Measurements from ENCODE around the gene SDK2.

Gene SDK2

DNA sequence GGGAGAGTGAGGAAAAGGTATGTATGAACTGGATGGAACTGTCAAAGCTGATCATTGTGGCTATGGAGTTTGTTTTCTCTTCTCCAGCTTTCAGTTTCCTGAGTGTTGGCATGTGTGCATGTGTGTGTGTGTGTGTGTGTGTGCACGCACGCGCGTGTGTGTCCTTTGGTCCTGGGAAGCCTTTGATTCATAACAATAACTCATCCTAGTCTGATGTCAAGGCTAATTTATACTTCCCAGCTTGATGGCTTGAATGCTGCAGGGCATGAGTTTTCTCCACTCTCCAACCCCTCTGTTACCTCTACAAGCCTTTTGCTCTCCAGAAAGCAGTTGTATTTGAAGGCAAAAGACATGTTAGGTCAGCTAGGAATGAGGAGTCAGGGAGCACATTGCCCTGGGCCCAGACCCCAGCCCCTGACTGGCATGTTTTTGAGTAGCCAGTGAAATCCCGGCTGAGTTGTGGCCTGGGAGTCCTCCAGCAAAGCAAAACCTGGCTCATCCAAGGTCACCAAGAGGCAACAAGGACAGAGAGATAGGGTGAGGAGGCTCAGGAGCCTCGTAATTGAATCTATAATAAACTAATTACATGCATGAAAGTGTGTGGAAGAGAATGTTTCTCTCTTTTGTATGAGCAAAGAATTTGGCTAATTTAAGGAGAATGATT, 323.5 kb downstream of the SDK2 start:
- H3K4me3 ChIP-seq (ENCODE audit: low read length), result no peak overlapping the region
- H3K4me1 ChIP-seq (ENCODE audit: low read length), result no peaks in the 10 kb centered on the region
- H3K27me3 ChIP-seq (replicated peaks; ENCODE audit: insufficient read depth, low read length), result peaks cover 29% of the 10 kb centered on the region
- no peaks in the 10 kb centered on the region for H3K9me2 ChIP-seq (replicated peaks; ENCODE audit: insufficient read depth, low read length)
- H2AFZ ChIP-seq (ENCODE audit: low read length), result no peak overlapping the region
- DNase-seq, result no peak
- no peak overlapping the region for H3K4me2 ChIP-seq (ENCODE audit: low read depth, low read length)
- no peak overlapping the region for H3K9ac ChIP-seq (ENCODE audit: low read length)
- H4K20me1 ChIP-seq (ENCODE audit: insufficient read depth, low read length), result no peaks in the 10 kb centered on the region
- no peaks in the 10 kb centered on the region for H3K79me2 ChIP-seq (ENCODE audit: low read length)
- no peak overlapping the region for H3K27ac ChIP-seq (ENCODE audit: low read length)
- H3K9me3 ChIP-seq (replicated peaks; ENCODE audit: insufficient read depth, low read length), result no peaks in the 10 kb centered on the region
- TF ChIP-seq EZH2 (optimal IDR thresholded peaks at IDR 0.05; ENCODE audit: low read depth, low read length) (no peak), EZH2phosphoT487 (IDR thresholded peaks at IDR 0.05; ENCODE audit: low read length) (no peak)
- TF ChIP-seq, protein P1, sequence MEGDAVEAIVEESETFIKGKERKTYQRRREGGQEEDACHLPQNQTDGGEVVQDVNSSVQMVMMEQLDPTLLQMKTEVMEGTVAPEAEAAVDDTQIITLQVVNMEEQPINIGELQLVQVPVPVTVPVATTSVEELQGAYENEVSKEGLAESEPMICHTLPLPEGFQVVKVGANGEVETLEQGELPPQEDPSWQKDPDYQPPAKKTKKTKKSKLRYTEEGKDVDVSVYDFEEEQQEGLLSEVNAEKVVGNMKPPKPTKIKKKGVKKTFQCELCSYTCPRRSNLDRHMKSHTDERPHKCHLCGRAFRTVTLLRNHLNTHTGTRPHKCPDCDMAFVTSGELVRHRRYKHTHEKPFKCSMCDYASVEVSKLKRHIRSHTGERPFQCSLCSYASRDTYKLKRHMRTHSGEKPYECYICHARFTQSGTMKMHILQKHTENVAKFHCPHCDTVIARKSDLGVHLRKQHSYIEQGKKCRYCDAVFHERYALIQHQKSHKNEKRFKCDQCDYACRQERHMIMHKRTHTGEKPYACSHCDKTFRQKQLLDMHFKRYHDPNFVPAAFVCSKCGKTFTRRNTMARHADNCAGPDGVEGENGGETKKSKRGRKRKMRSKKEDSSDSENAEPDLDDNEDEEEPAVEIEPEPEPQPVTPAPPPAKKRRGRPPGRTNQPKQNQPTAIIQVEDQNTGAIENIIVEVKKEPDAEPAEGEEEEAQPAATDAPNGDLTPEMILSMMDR (IDR thresholded peaks at IDR 0.05; ENCODE audit: low read length), result no peak
- no peaks in the 10 kb centered on the region for H3K36me3 ChIP-seq (replicated peaks; ENCODE audit: insufficient read depth, low read length)
- H3F3A ChIP-seq (ENCODE audit: insufficient read depth, low read length), result no peaks in the 10 kb centered on the region

GRCh38 chr17:73319766-73320165, 324.5 kb downstream of the SDK2 start:
- Histone ChIP-seq H3K36me3 (replicated peaks; ENCODE audit: insufficient read depth, low read length) (no peaks in the 10 kb centered on the region), H3K79me2 (ENCODE audit: low read length) (no peaks in the 10 kb centered on the region), H4K20me1 (ENCODE audit: insufficient read depth, low read length) (no peaks in the 10 kb centered on the region), H3K9ac (ENCODE audit: low read length) (no peak overlapping the region), H2AFZ (ENCODE audit: low read length) (no peak overlapping the region), H3K9me2 (replicated peaks; ENCODE audit: insufficient read depth, low read length) (no peaks in the 10 kb centered on the region), H3K4me3 (ENCODE audit: low read length) (no peak overlapping the region), H3K27me3 (replicated peaks; ENCODE audit: insufficient read depth, low read length) (peaks cover 19% of the 10 kb centered on the region), H3K9me3 (replicated peaks; ENCODE audit: insufficient read depth, low read length) (no peaks in the 10 kb centered on the region), H3K4me1 (ENCODE audit: low read length) (no peaks in the 10 kb centered on the region), H3K4me2 (ENCODE audit: low read depth, low read length) (no peak overlapping the region), H3K27ac (ENCODE audit: low read length) (no peak overlapping the region), H3F3A (ENCODE audit: insufficient read depth, low read length) (no peaks in the 10 kb centered on the region)
- no peak for DNase-seq
- TF ChIP-seq EZH2 (optimal IDR thresholded peaks at IDR 0.05; ENCODE audit: low read depth, low read length) (no peak), EZH2phosphoT487 (IDR thresholded peaks at IDR 0.05; ENCODE audit: low read length) (no peak)
- TF ChIP-seq, protein P1 (IDR thresholded peaks at IDR 0.05; ENCODE audit: low read length), result no peak

GRCh38 chr17:73318836-73319235, 325.4 kb downstream of the SDK2 start:
- Histone ChIP-seq H4K20me1 (ENCODE audit: insufficient read depth, low read length) (no peaks in the 10 kb centered on the region), H3K9me3 (replicated peaks; ENCODE audit: insufficient read depth, low read length) (no peaks in the 10 kb centered on the region), H3K79me2 (ENCODE audit: low read length) (no peaks in the 10 kb centered on the region), H3K27me3 (replicated peaks; ENCODE audit: insufficient read depth, low read length) (peaks cover 13% of the 10 kb centered on the region; the same call in 1 of the 2 replicates), H3K9ac (ENCODE audit: low read length) (no peak overlapping the region), H3K27ac (ENCODE audit: low read length) (no peak overlapping the region), H3K36me3 (replicated peaks; ENCODE audit: insufficient read depth, low read length) (no peaks in the 10 kb centered on the region), H3K4me2 (ENCODE audit: low read depth, low read length) (no peak overlapping the region), H3F3A (ENCODE audit: insufficient read depth, low read length) (no peaks in the 10 kb centered on the region), H2AFZ (ENCODE audit: low read length) (no peak overlapping the region), H3K9me2 (replicated peaks; ENCODE audit: insufficient read depth, low read length) (no peaks in the 10 kb centered on the region), H3K4me3 (ENCODE audit: low read length) (no peak overlapping the region), H3K4me1 (ENCODE audit: low read length) (no peaks in the 10 kb centered on the region)
- TF ChIP-seq, protein P1 (IDR thresholded peaks at IDR 0.05; ENCODE audit: low read length), result no peak
- TF ChIP-seq EZH2 (optimal IDR thresholded peaks at IDR 0.05; ENCODE audit: low read depth, low read length), result no peak
- no peak for TF ChIP-seq EZH2phosphoT487 (IDR thresholded peaks at IDR 0.05; ENCODE audit: low read length)
- no peak for DNase-seq

Data from MM.1S (cell line).